Measurements from ENCODE around the gene MBD2.

Gene MBD2

GRCh38 chr18:54116541-54117257, 107.8 kb downstream of the MBD2 start:
- in situ Hi-C loops (cut with MboI; ENCODE audit: low sequenced_read_pairs) = no loop called here

- in situ Hi-C loops (cut with MboI; ENCODE audit: low sequenced_read_pairs) = no loop called here
Observed at GRCh38 chr18:54112356-54112755, 112.1 kb downstream of the MBD2 start.

GRCh38 chr18:54109131-54109683, 115.3 kb downstream of the MBD2 start:
- in situ Hi-C loops (cut with MboI; ENCODE audit: low sequenced_read_pairs) = no loop called here

GRCh38 chr18:54102123-54102522, 122.3 kb downstream of the MBD2 start:
- in situ Hi-C loops (cut with MboI; ENCODE audit: low sequenced_read_pairs) = no loop called here
